Hematopoietic multipotent progenitor cell treated with erythropoietin and hydrocortisone succinate and interleukin-3 and kit ligand, for 17 days (in vitro differentiated cells): ENCODE measurements around the gene KRTAP1-3.
"Not testable (repeated sequence)": the region's sequence is repeated elsewhere in the genome, so short reads cannot be mapped to it uniquely, and the experiment has no call there.

Source experiments
- DNase-seq: peaks from one replicate; pipeline ENCODE4 v3.0.0-alpha.2; 2015; ENCODE audit warnings: low spot score

KRTAP1-3 gene

GRCh38 chr17:41054556-41054955 is 19.9 kb upstream of the KRTAP1-3 start:
- not testable (repeated sequence) for DNase-seq

GRCh38 chr17:41054025-41054424 is 19.4 kb upstream of the KRTAP1-3 start:
- DNase-seq, result no peak

GRCh38 chr17:41052566-41052965 is 17.9 kb upstream of the KRTAP1-3 start:
- no peak for DNase-seq

GRCh38 chr17:41049110-41049509 is 14.4 kb upstream of the KRTAP1-3 start:
- no peak for DNase-seq

- no peak for DNase-seq
These were observed 13.8 kb upstream of the KRTAP1-3 start for GRCh38 chr17:41048441-41048840.

- DNase-seq, result not testable (repeated sequence)
These were observed 12.2 kb upstream of the KRTAP1-3 start, which contains the start of gene KRTAP2-1 for GRCh38 chr17:41046735-41047465. KRTAP2-1 (minus strand) TSS chr17:41047316; CDS start chr17:41047267, 49 bp downstream.

- no peak for DNase-seq
These were observed 8.3 kb upstream of the KRTAP1-3 start for GRCh38 chr17:41042953-41043352.

GRCh38 chr17:41040783-41041571 is 6.3 kb upstream of the KRTAP1-3 start, which contains the start of gene KRTAP1-1:
KRTAP1-1 (minus strand) TSS chr17:41041450; CDS start chr17:41041397, 53 bp downstream.
- DNase-seq, result not testable (repeated sequence)

- no peak for DNase-seq
These were observed 3.2 kb upstream of the KRTAP1-3 start for GRCh38 chr17:41037853-41038350.

GRCh38 chr17:41029633-41030245 is 4.9 kb downstream of the KRTAP1-3 start, which contains the start of gene KRTAP1-4:
KRTAP1-4 (minus strand) TSS chr17:41030195; CDS start chr17:41030078, 117 bp downstream.
- no peak for DNase-seq

GRCh38 chr17:41026715-41027471 is 7.8 kb downstream of the KRTAP1-3 start, which contains the start of gene KRTAP1-5:
KRTAP1-5 (minus strand) TSS chr17:41027208; CDS start chr17:41027155, 53 bp downstream.
- no peak for DNase-seq

- DNase-seq, result no peak
These were observed 10.0 kb downstream of the KRTAP1-3 start for GRCh38 chr17:41024697-41025096.

GRCh38 chr17:41020336-41020735 is 14.3 kb downstream of the KRTAP1-3 start:
- no peak for DNase-seq

GRCh38 chr17:41019415-41019814 is 15.3 kb downstream of the KRTAP1-3 start:
- DNase-seq, result no peak

GRCh38 chr17:41018541-41018940 is 16.1 kb downstream of the KRTAP1-3 start:
- DNase-seq, result no peak

GRCh38 chr17:41016578-41017215 is 18.0 kb downstream of the KRTAP1-3 start:
- DNase-seq, result no peak

GRCh38 chr17:41015454-41015853 is 19.2 kb downstream of the KRTAP1-3 start:
- DNase-seq, result no peak

- DNase-seq, result no peak
These were observed 21.1 kb downstream of the KRTAP1-3 start for GRCh38 chr17:41013606-41014005.

GRCh38 chr17:41013181-41013580 is 21.5 kb downstream of the KRTAP1-3 start:
- no peak for DNase-seq

- DNase-seq, result no peak
These were observed 22.2 kb downstream of the KRTAP1-3 start for GRCh38 chr17:41012326-41013120.
